ENCODE measurements around the gene ANTXR1.

Gene ANTXR1

GRCh38 chr2:69192176-69192945 lies 179.4 kb downstream of the ANTXR1 start:
- peak; percentile 42 for TF ChIP-seq CTCF (conservative IDR thresholded peaks at IDR 0.05; ENCODE audit: low read depth, low read length)
- Histone ChIP-seq H3K36me3 (ENCODE audit: insufficient read depth) (no peaks in the 10 kb centered on the region), H3K4me1 (ENCODE audit: low read depth, poor library complexity, severe bottlenecking) (peaks cover 31% of the 10 kb centered on the region), H3K79me2 (ENCODE audit: insufficient read depth, low read depth) (no peaks in the 10 kb centered on the region), H3K27me3 (ENCODE audit: insufficient read depth, low read depth) (no peaks in the 10 kb centered on the region), H3K4me2 (peak overlapping the region; percentile 1; the same call in 1 of the 2 replicates), H3K27ac (no peak overlapping the region), H3K9ac (no peak overlapping the region), H4K20me1 (ENCODE audit: insufficient read depth) (no peaks in the 10 kb centered on the region), H3K4me3 (IDR thresholded peaks at IDR 0.05; ENCODE audit: insufficient read depth, low read depth, low read length) (no peak overlapping the region), H2AFZ (ENCODE audit: low read depth) (no peak overlapping the region)

GRCh38 chr2:69195706-69196105 lies 182.7 kb downstream of the ANTXR1 start:
- Histone ChIP-seq H3K9ac (no peak overlapping the region), H3K4me3 (IDR thresholded peaks at IDR 0.05; ENCODE audit: insufficient read depth, low read depth, low read length) (no peak overlapping the region), H3K27ac (no peak overlapping the region), H3K36me3 (ENCODE audit: insufficient read depth) (no peaks in the 10 kb centered on the region), H3K4me2 (no peak overlapping the region), H4K20me1 (ENCODE audit: insufficient read depth) (no peaks in the 10 kb centered on the region), H3K4me1 (ENCODE audit: low read depth, poor library complexity, severe bottlenecking) (peaks cover 31% of the 10 kb centered on the region), H3K79me2 (ENCODE audit: insufficient read depth, low read depth) (no peaks in the 10 kb centered on the region), H3K27me3 (ENCODE audit: insufficient read depth, low read depth) (no peaks in the 10 kb centered on the region), H2AFZ (ENCODE audit: low read depth) (no peak overlapping the region)
- TF ChIP-seq CTCF (conservative IDR thresholded peaks at IDR 0.05; ENCODE audit: low read depth, low read length) = no peak

GRCh38 chr2:69196327-69197117 lies 183.5 kb downstream of the ANTXR1 start:
- Histone ChIP-seq H3K79me2 (ENCODE audit: insufficient read depth, low read depth) (no peaks in the 10 kb centered on the region), H3K36me3 (ENCODE audit: insufficient read depth) (no peaks in the 10 kb centered on the region), H3K4me3 (IDR thresholded peaks at IDR 0.05; ENCODE audit: insufficient read depth, low read depth, low read length) (no peak overlapping the region), H3K27me3 (ENCODE audit: insufficient read depth, low read depth) (no peaks in the 10 kb centered on the region), H3K4me1 (ENCODE audit: low read depth, poor library complexity, severe bottlenecking) (peaks cover 31% of the 10 kb centered on the region), H2AFZ (ENCODE audit: low read depth) (no peak overlapping the region), H3K9ac (no peak overlapping the region), H4K20me1 (ENCODE audit: insufficient read depth) (no peaks in the 10 kb centered on the region), H3K4me2 (no peak overlapping the region), H3K27ac (no peak overlapping the region)
- no peak for TF ChIP-seq CTCF (conservative IDR thresholded peaks at IDR 0.05; ENCODE audit: low read depth, low read length)

GRCh38 chr2:69200107-69200520 lies 187.1 kb downstream of the ANTXR1 start:
- Histone ChIP-seq H3K4me3 (IDR thresholded peaks at IDR 0.05; ENCODE audit: insufficient read depth, low read depth, low read length) (no peak overlapping the region), H3K27ac (no peak overlapping the region), H3K4me2 (no peak overlapping the region), H2AFZ (ENCODE audit: low read depth) (no peak overlapping the region), H3K9ac (no peak overlapping the region), H3K4me1 (ENCODE audit: low read depth, poor library complexity, severe bottlenecking) (peaks cover 11% of the 10 kb centered on the region), H3K79me2 (ENCODE audit: insufficient read depth, low read depth) (no peaks in the 10 kb centered on the region), H3K27me3 (ENCODE audit: insufficient read depth, low read depth) (no peaks in the 10 kb centered on the region), H4K20me1 (ENCODE audit: insufficient read depth) (no peaks in the 10 kb centered on the region), H3K36me3 (ENCODE audit: insufficient read depth) (no peaks in the 10 kb centered on the region)
- TF ChIP-seq CTCF (conservative IDR thresholded peaks at IDR 0.05; ENCODE audit: low read depth, low read length) = no peak

Measured in KMS-11 (cell line).